ENCODE measurements around the gene SAA4. TPM values are rescaled to one million over a fixed set of nuclear protein-coding genes. Genes with fewer than 3 reads are reported as not detected.

Gene SAA4
- total and polyA plus RNA-seq, 3 donors from 2014 or later, result 0.84 TPM; not detected in 2

DNA sequence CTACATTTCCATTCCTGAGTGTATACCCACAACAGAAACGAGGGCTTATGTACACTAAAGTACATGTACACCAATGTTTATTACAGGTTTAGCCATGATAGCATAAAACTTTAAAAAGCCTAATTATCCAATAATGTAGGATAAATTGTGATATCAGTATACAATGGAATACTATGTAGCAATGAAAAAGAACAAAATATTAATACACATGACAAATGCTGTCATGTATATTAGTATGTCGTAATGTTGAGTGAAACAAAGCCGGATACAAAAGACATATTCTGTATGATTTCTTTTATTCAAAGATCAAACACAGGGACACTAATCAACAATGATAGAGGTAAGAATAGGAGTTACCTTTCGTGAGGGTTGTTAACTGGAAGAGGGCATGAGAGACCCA is 2.7 kb downstream of the SAA4 start:
- H3K27me3 ChIP-seq, result no peaks in the 10 kb centered on the region
- H3K4me3 ChIP-seq, result no peak overlapping the region
- H3K36me3 ChIP-seq (ENCODE audit: low read depth, missing control alignments), result no peaks in the 10 kb centered on the region
- no peaks in the 10 kb centered on the region for H3K4me1 ChIP-seq
- H3K9me3 ChIP-seq, result no peaks in the 10 kb centered on the region
- TF ChIP-seq POLR2A (IDR thresholded peaks at IDR 0.05), result no peak
- TF ChIP-seq, protein P1, sequence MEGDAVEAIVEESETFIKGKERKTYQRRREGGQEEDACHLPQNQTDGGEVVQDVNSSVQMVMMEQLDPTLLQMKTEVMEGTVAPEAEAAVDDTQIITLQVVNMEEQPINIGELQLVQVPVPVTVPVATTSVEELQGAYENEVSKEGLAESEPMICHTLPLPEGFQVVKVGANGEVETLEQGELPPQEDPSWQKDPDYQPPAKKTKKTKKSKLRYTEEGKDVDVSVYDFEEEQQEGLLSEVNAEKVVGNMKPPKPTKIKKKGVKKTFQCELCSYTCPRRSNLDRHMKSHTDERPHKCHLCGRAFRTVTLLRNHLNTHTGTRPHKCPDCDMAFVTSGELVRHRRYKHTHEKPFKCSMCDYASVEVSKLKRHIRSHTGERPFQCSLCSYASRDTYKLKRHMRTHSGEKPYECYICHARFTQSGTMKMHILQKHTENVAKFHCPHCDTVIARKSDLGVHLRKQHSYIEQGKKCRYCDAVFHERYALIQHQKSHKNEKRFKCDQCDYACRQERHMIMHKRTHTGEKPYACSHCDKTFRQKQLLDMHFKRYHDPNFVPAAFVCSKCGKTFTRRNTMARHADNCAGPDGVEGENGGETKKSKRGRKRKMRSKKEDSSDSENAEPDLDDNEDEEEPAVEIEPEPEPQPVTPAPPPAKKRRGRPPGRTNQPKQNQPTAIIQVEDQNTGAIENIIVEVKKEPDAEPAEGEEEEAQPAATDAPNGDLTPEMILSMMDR (IDR thresholded peaks at IDR 0.05), result no peak
- no peak overlapping the region for H3K27ac ChIP-seq
- 93 to 97% methylated on average over 4 of the region's 4 CpGs for WGBS, 2 donors
- DNase-seq, result no peak
- intact Hi-C loops (cut with DNase I; ENCODE audit: low total_unique reads), result no loop called here

DNA sequence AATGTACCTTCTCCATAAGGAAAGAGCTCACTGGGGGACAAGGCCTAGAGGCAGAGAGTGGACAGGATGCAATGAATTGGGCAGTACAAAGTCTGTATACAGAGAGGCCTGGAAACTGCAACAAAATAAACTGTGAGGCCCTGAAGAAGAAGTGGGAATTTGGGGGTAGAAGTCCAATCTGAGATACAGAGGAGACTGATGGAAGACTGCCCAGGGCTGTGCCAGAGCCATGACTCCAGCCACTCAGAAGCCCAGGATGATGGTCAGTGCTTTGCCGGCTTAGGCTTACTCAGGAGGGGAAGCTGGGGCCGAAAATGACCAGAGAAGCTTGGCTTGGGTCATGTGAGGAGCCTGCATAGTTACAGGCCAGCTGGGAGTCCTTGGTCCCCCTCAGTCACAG is 5.7 kb downstream of the SAA4 start:
- intact Hi-C loops (cut with DNase I; ENCODE audit: low total_unique reads), result no loop called here
- H3K27me3 ChIP-seq, result no peaks in the 10 kb centered on the region
- H3K4me1 ChIP-seq, result no peaks in the 10 kb centered on the region
- H3K4me3 ChIP-seq, result no peak overlapping the region
- TF ChIP-seq, protein P1 (IDR thresholded peaks at IDR 0.05), result no peak
- TF ChIP-seq POLR2A (IDR thresholded peaks at IDR 0.05), result no peak
- DNase-seq, result no peak
- no peak overlapping the region for H3K27ac ChIP-seq
- H3K9me3 ChIP-seq, result no peaks in the 10 kb centered on the region
- 84 to 91% methylated on average over 2 of the region's 2 CpGs for WGBS, 2 donors
- H3K36me3 ChIP-seq (ENCODE audit: low read depth, missing control alignments), result no peaks in the 10 kb centered on the region

DNA sequence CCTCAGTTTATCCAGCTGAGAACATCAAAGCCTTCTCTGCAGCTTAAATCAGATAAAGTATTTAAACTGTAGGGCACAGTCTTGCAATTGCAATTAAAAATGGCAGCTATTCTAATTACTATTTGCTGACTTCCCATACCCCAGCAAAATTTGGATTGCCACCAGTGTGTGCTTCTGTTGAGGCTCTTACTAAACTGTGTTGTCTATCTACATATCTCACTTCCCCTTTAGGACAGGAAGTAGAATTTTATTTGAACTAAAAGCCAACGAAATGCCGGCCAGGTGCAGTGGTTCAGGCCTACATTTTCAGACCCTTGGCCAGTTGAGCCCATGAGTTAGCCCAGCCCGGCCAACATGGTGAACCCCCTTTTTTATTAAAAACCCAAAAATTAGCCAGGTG is 7.1 kb downstream of the SAA4 start:
- Histone ChIP-seq H3K4me1 (no peaks in the 10 kb centered on the region), H3K36me3 (ENCODE audit: low read depth, missing control alignments) (no peaks in the 10 kb centered on the region), H3K4me3 (no peak overlapping the region), H3K9me3 (no peaks in the 10 kb centered on the region), H3K27ac (no peak overlapping the region), H3K27me3 (no peaks in the 10 kb centered on the region)
- intact Hi-C loops (cut with DNase I; ENCODE audit: low total_unique reads), result no loop called here
- TF ChIP-seq, protein P1 (IDR thresholded peaks at IDR 0.05), result no peak
- TF ChIP-seq POLR2A (IDR thresholded peaks at IDR 0.05), result no peak
- DNase-seq, result no peak
- 72 to 86% methylated on average over 2 to 3 of the region's 3 CpGs for WGBS, 2 donors

DNA sequence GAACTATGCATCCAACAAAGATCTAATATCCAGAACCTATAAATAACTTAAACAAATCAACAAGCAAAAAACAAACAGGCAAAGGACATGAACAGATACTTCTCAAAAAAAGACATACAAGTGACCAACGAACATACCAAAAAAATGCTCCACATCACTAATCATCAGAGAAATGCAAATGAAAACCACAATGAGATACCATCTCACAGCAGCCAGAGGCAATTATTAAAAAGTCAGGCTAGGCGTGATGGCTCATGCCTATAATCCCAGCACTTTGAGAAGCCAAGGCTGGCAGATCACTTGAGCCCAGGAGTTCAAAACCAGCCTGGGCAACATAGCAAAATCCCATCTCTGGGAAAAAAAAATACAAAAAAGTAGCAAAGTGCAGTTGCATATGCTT is 10.7 kb downstream of the SAA4 start:
- no peak for TF ChIP-seq POLR2A (IDR thresholded peaks at IDR 0.05)
- TF ChIP-seq, protein P1 (IDR thresholded peaks at IDR 0.05), result no peak
- H3K36me3 ChIP-seq (ENCODE audit: low read depth, missing control alignments), result no peaks in the 10 kb centered on the region
- WGBS, 2 donors, result 71 to 78% methylated on average over 2 of the region's 2 CpGs
- no peaks in the 10 kb centered on the region for H3K27me3 ChIP-seq
- no peaks in the 10 kb centered on the region for H3K4me1 ChIP-seq
- intact Hi-C loops (cut with DNase I; ENCODE audit: low total_unique reads), result no loop called here
- no peak overlapping the region for H3K27ac ChIP-seq
- H3K4me3 ChIP-seq, result no peak overlapping the region
- no peak for DNase-seq
- no peaks in the 10 kb centered on the region for H3K9me3 ChIP-seq

DNA sequence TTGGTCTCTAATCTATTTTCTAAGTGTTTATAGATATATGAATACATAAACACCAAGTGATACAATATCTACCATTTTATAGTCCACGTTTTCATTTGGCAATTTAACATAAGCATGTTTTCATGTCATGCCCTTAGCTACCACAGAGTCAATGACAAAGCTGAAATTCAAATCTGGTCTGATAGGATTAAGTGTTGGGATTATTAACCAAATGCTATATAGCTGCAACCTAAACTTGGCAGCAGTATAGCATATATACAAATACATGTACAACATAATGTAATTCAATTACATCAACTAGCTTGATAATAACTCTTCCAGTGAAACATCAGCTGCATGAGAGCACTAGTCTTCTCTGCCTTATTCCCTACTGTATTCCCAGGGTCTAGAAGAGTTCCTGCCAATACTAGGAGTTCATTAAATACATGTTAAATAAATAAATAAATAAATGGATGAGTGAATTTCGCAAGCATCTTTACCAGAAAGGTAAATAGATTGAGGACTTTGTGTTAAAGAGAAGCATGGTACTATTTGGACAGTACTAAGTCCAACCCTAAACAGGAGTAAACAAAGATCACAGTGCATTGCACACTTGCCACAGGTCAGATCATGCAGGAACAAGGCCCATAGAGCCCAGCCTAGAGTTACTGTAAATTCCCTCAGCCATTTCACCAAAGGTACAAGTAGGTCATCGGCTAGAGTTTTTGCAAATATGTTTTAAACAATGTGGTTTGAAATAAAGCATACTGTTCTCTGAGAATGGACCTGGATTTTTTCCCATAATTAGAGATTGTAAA is 12.8 kb downstream of the SAA4 start:
- no peak overlapping the region for H3K4me3 ChIP-seq
- no peaks in the 10 kb centered on the region for H3K9me3 ChIP-seq
- intact Hi-C loops (cut with DNase I; ENCODE audit: low total_unique reads), result no loop called here
- TF ChIP-seq POLR2A (IDR thresholded peaks at IDR 0.05), result no peak
- TF ChIP-seq, protein P1 (IDR thresholded peaks at IDR 0.05), result no peak
- H3K27me3 ChIP-seq, result no peaks in the 10 kb centered on the region
- no peak for DNase-seq
- no peak overlapping the region for H3K27ac ChIP-seq
- 47 to 68% methylated on average over 3 of the region's 3 CpGs for WGBS, 2 donors
- no peaks in the 10 kb centered on the region for H3K36me3 ChIP-seq (ENCODE audit: low read depth, missing control alignments)
- H3K4me1 ChIP-seq, result no peaks in the 10 kb centered on the region

Data from testis (tissue), 3 donors.